ENCODE data around the gene NFATC3. TPM values are rescaled to one million over a fixed set of nuclear protein-coding genes. Genes with fewer than 3 reads are reported as not detected.
A peak's percentile ranks its signal among the peaks of the same experiment; 100 is the strongest.

Gene NFATC3
- total and polyA plus RNA-seq, 11 donors: 5.9 to 35.1 (median 24.2) TPM

DNA sequence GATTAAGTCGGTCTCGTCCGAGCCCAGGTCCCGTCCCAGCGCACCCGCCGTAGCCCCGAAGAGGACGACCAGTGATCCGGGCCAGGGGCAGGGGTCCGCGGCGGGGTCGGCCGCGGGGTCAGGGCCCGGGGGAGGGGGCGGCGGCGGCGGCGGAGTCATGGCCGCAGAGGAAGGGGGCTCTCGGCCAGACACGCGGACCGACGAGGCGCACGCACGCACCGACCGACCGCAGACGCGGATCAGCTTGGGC is 150.6 kb downstream of the NFATC3 start, which contains the start of gene ESRP2:
TSS of gene ESRP2 (minus strand) at position 241 of the 250 bp plus-strand sequence. CDS start at position 159, 82 bp downstream.
- Histone ChIP-seq H3K36me3 (peaks cover 0 to 6% (median 0%) of the 10 kb centered on the region in 9 donors), H3K27me3 (peaks cover 0 to 7% (median 0%) of the 10 kb centered on the region in 9 donors), H3K4me3 (peak within 1 kb of the TSS; percentile 33 to 74 (median 62)), H3K9me3 (no peaks in the 10 kb centered on the region), H3K4me1 (peaks cover 0 to 41% (median 19%) of the 10 kb centered on the region in 12 donors), H3K27ac (peak within 1 kb of the TSS in 10 of 12 donors; percentile 67 to 93 (median 84))
- DNase-seq (peak in 1 of 5 donors; percentile 22), ATAC-seq (no peak)
- TF ChIP-seq, protein P1, sequence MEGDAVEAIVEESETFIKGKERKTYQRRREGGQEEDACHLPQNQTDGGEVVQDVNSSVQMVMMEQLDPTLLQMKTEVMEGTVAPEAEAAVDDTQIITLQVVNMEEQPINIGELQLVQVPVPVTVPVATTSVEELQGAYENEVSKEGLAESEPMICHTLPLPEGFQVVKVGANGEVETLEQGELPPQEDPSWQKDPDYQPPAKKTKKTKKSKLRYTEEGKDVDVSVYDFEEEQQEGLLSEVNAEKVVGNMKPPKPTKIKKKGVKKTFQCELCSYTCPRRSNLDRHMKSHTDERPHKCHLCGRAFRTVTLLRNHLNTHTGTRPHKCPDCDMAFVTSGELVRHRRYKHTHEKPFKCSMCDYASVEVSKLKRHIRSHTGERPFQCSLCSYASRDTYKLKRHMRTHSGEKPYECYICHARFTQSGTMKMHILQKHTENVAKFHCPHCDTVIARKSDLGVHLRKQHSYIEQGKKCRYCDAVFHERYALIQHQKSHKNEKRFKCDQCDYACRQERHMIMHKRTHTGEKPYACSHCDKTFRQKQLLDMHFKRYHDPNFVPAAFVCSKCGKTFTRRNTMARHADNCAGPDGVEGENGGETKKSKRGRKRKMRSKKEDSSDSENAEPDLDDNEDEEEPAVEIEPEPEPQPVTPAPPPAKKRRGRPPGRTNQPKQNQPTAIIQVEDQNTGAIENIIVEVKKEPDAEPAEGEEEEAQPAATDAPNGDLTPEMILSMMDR (IDR thresholded peaks at IDR 0.05): no peak
- no peak for TF ChIP-seq POLR2A (IDR thresholded peaks at IDR 0.05)
- intact Hi-C loops (cut with DNase I): loop anchor here in 3 of 10 donors (10.0 kb wide), 3 partner anchors 271 to 1491 kb away; partner anchors contain the start of genes RANBP10 (in 1 of the 3), SLC12A4 (in 1 of the 3) and TSNAXIP1 (in 1 of the 3)
- WGBS, 4 donors: 6 to 28% (median 15%) methylated on average over 5 to 36 of the region's 36 CpGs

DNA sequence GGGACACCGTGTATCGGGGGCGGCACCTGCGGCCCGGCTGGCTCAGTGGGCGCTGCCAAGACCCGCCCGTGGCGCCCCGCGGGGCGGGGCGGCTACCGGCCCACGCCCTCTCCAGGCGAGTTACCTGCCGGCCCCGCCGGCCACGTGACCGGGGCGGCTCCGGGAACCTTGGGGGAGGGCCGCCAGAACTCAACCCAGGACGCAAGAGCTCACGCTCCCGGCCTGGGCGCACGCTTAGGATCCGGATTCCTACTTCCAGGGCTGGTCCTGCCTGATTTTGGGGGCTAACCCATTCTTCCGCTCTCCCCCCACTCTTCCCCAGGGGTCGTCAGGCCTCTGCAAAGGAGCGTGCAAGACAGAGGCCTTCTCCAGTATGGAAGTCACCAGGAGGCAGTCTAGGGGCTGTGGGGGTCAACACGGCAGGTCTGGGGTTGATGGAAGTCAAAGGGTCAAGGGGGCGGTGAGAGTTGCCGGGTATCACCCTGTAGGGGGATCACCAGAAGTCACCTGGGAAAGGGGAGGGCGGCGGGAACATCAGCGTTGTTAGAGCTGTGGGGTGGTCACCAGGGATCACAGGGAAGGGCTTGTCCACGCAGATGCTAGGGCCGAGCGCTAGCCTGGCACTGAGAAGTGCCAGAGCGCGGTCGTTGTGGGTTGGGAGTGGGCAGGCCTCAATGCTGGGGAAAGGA is 151.1 kb downstream of the NFATC3 start:
- DNase-seq (peak in 3 of 5 donors; percentile 39 to 76 (median 40)), ATAC-seq (peak in 1 of 4 donors; percentile 0)
- H3K27me3 ChIP-seq: peaks cover 0 to 7% (median 0%) of the 10 kb centered on the region in 9 donors
- H3K36me3 ChIP-seq: peaks cover 0 to 2% (median 0%) of the 10 kb centered on the region in 9 donors
- no peaks in the 10 kb centered on the region for H3K9me3 ChIP-seq
- H3K4me3 ChIP-seq: peak overlapping the region in 10 of 12 donors; percentile 15 to 74 (median 50)
- no peak for TF ChIP-seq POLR2A (IDR thresholded peaks at IDR 0.05)
- TF ChIP-seq, protein P1 (IDR thresholded peaks at IDR 0.05): no peak
- peak overlapping the region in 6 of 12 donors; percentile 38 to 92 (median 84) for H3K27ac ChIP-seq
- WGBS, 4 donors: 25 to 46% (median 33%) methylated on average over 29 to 45 of the region's 45 CpGs
- H3K4me1 ChIP-seq: peaks cover 0 to 41% (median 19%) of the 10 kb centered on the region in 12 donors
- intact Hi-C loops (cut with DNase I): loop anchor here in 3 of 10 donors (10.0 kb wide), 3 partner anchors 271 to 1491 kb away; partner anchors contain the start of genes RANBP10 (in 1 of the 3), SLC12A4 (in 1 of the 3) and TSNAXIP1 (in 1 of the 3)

DNA sequence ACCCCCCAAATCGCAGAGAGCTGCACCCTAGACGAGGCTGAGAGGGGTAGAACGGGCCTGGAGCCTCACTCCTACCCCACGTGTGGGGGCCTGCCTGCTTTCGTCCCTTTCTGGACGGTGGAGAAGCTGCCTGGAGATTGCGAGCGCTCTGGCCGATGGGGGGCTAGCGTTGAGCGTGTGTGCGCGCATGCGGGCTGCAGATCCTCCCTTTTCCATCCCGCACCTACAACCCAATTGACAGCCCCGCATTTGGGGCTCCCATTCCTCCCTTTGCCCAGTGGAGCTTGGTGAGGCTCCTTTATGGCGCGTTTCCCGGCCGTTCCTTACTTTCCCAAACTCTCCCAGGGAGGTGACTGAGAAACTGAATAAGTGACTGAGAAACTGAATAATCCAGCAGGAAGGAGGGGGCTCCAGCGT is 151.7 kb downstream of the NFATC3 start:
- WGBS, 4 donors: 31 to 52% (median 33%) methylated on average over 9 to 21 of the region's 21 CpGs
- no peaks in the 10 kb centered on the region for H3K9me3 ChIP-seq
- TF ChIP-seq, protein P1 (IDR thresholded peaks at IDR 0.05): no peak
- TF ChIP-seq POLR2A (IDR thresholded peaks at IDR 0.05): no peak
- H3K4me3 ChIP-seq: peak overlapping the region; percentile 33 to 74 (median 62)
- DNase-seq: peak in 3 of 5 donors; percentile 26 to 67 (median 33)
- peaks cover 0 to 7% (median 0%) of the 10 kb centered on the region in 9 donors for H3K27me3 ChIP-seq
- intact Hi-C loops (cut with DNase I): loop anchor here in 3 of 10 donors (10.0 kb wide), 3 partner anchors 272 to 1492 kb away; partner anchors contain the start of genes RANBP10 (in 1 of the 3), SLC12A4 (in 1 of the 3) and TSNAXIP1 (in 1 of the 3)
- H3K4me1 ChIP-seq: peaks cover 0 to 41% (median 19%) of the 10 kb centered on the region in 12 donors
- peak in 1 of 4 donors; percentile 0 for ATAC-seq
- H3K27ac ChIP-seq: peak overlapping the region in 11 of 12 donors; percentile 67 to 94 (median 85)
- H3K36me3 ChIP-seq: no peaks in the 10 kb centered on the region

Measured in heart left ventricle (tissue), 16 donors.